HepG2 (cell line): ENCODE results near the gene PIGN. TPM values are rescaled to one million over a fixed set of nuclear protein-coding genes. Genes with fewer than 3 reads are reported as not detected.

Experiments
- ATAC-seq: fragments of 200-7000 bp; cut with Tn5 transposase; 3 replicates; pipeline ENCODE4 v1.9.1; 2020; ENCODE audit warnings: mild to moderate bottlenecking, moderate library complexity
- BruUV-seq: library from RNA; stranded (reverse); fragments of 400-500 nt; replicated peaks from 2 replicates; lab custom pipeline; 2021; lab: Mats Ljungman, UMichigan
- CTCF ChIA-PET: fragments of 300-600 bp; formaldehyde crosslinking; extraction: SDS; loops from one replicate; lab custom pipeline; 2021; ENCODE audit warnings: low total read pairs, inconsistent platforms, low intra/inter-chr PET ratio; lab: Yijun Ruan, JAX
- POLR2A ChIA-PET: fragments of 350-600 bp; sonication (Branson Sonifier 250); formaldehyde crosslinking; loops from one replicate; lab custom pipeline; 2020; ENCODE audit warnings: antibody characterized with exemption, inconsistent platforms; lab: Yijun Ruan, JAX
- DNase-seq: peaks from one replicate; pipeline ENCODE4 v3.0.0-alpha.2; 2015; ENCODE audit warnings: low spot score
- FAIRE-seq: peaks from 3 replicates; lab custom pipeline; 2011; peaks lifted over from hg19 to GRCh38; lab: Jason Lieb, UNC
- H2AFZ ChIP-seq: one replicate; pipeline ENCODE4 v1.6.1; 2011; ENCODE audit warnings: low read length, inconsistent platforms
- H3K27ac ChIP-seq: fragments of 300-600 bp; 3 replicates; pipeline ENCODE4 v1.8.0; 2011; ENCODE audit warnings: mixed run types, mild to moderate bottlenecking, mixed read lengths, low read length, inconsistent platforms; ENCODE audit not compliant: insufficient read depth; ENCODE audit errors: extremely low read length
- H3K27me3 ChIP-seq, 2 experiments: fragments of 200-600 bp in 1 of 2; 2 replicates in 1 of 2; 3 replicates in 1 of 2; pipeline versions ENCODE4 v1.6.0 to v1.8.0; 2011; ENCODE audit warnings: low read length in 2 of 2, mild to moderate bottlenecking in 2 of 2, moderate library complexity in 2 of 2, inconsistent platforms in 1 of 2; ENCODE audit not compliant: insufficient read depth in 2 of 2, control insufficient read depth in 1 of 2
- H3K36me3 ChIP-seq, 2 experiments: fragments of 200-600 bp in 1 of 2; replicated peaks in 1 of 2; 2 replicates in 1 of 2; 3 replicates in 1 of 2; pipeline versions ENCODE4 v1.5.1 to v1.8.0; 2011; ENCODE audit warnings: low read length in 2 of 2, inconsistent platforms in 1 of 2; ENCODE audit not compliant: insufficient read depth in 2 of 2, control insufficient read depth in 1 of 2
- H3K4me1 ChIP-seq: 2 replicates; pipeline ENCODE4 v1.5.1; 2012; ENCODE audit warnings: low read length, inconsistent platforms; ENCODE audit not compliant: insufficient read depth
- H3K4me2 ChIP-seq: 2 replicates; pipeline ENCODE4 v1.6.0; 2011; ENCODE audit warnings: low read depth, low read length, inconsistent platforms
- H3K4me3 ChIP-seq, 3 experiments: fragments of 200-600 bp in 1 of 3; sonication (generic), shearing (Covaris generic) in 1 of 3; replicated peaks in 1 of 3; 2 replicates each; pipeline ENCODE4 v1.5.1; 2011 to 2016; ENCODE audit warnings: low read length in 3 of 3, inconsistent platforms in 2 of 3, low read depth in 2 of 3, mild to moderate bottlenecking in 2 of 3, control low read depth in 1 of 3, mixed read lengths in 1 of 3; ENCODE audit not compliant: insufficient read depth in 1 of 3
- H3K79me2 ChIP-seq: one replicate; pipeline ENCODE4 v1.6.1; 2011; ENCODE audit warnings: low read length, inconsistent platforms; ENCODE audit not compliant: insufficient read depth
- H3K9ac ChIP-seq: 2 replicates; pipeline ENCODE4 v1.6.0; 2011; ENCODE audit warnings: mild to moderate bottlenecking, low read depth, low read length, inconsistent platforms; ENCODE audit not compliant: insufficient read depth
- H3K9me3 ChIP-seq: 2 replicates; pipeline ENCODE4 v1.5.1; 2012; ENCODE audit warnings: mild to moderate bottlenecking, low read length
- H4K20me1 ChIP-seq: 2 replicates; pipeline ENCODE4 v1.6.0; 2011; ENCODE audit warnings: inconsistent platforms, mild to moderate bottlenecking, low read length, moderate library complexity; ENCODE audit not compliant: insufficient read depth
- HMGXB3 ChIP-seq: sonication (generic); formaldehyde crosslinking; IDR thresholded peaks from 2 replicates; pipeline ENCODE4 v1.4.0; 2020; ENCODE audit warnings: missing genetic modification reagents, borderline replicate concordance
- MIER2 ChIP-seq: IDR thresholded peaks from 2 replicates; pipeline ENCODE4 v1.6.1; 2016; ENCODE audit warnings: missing biosample characterization, missing genetic modification reagents
- NR2C2 ChIP-seq: sonication (generic); formaldehyde crosslinking; IDR thresholded peaks from 2 replicates; pipeline ENCODE4 v1.4.0; 2020; ENCODE audit warnings: missing genetic modification reagents, mild to moderate bottlenecking, moderate library complexity, borderline replicate concordance
- NRL ChIP-seq: sonication (generic); formaldehyde crosslinking; IDR thresholded peaks from 2 replicates; pipeline ENCODE4 v1.5.0; 2020; ENCODE audit warnings: missing genetic modification reagents, mild to moderate bottlenecking, moderate library complexity, borderline replicate concordance
- RFX1 ChIP-seq: fragments of 450-650 bp; IDR thresholded peaks from 2 replicates; pipeline ENCODE4 v1.6.1; 2017
- RFXAP ChIP-seq: sonication (generic); formaldehyde crosslinking; IDR thresholded peaks from 2 replicates; pipeline ENCODE4 v1.4.0; 2020; ENCODE audit warnings: missing genetic modification reagents, borderline replicate concordance
- RNF2 ChIP-seq: fragments of 450-650 bp; conservative IDR thresholded peaks from 2 replicates; pipeline ENCODE4 v1.6.1; 2016; ENCODE audit warnings: low read depth
- SOX6 ChIP-seq, 2 experiments: fragments of 450-650 bp in 1 of 2; sonication (generic) in 1 of 2; formaldehyde crosslinking in 1 of 2; IDR thresholded peaks; 2 replicates each; pipeline versions ENCODE4 v1.4.0 to v1.6.1; 2017 to 2020; ENCODE audit warnings: antibody characterized with exemption in 1 of 2, mild to moderate bottlenecking in 1 of 2, missing genetic modification reagents in 1 of 2
- TGIF2 ChIP-seq: IDR thresholded peaks from 2 replicates; pipeline ENCODE4 v1.6.1; 2016; ENCODE audit warnings: control low read depth, missing compliant biosample characterization
- XBP1 ChIP-seq: sonication (generic); formaldehyde crosslinking; IDR thresholded peaks from 2 replicates; pipeline ENCODE4 v1.5.0; 2020; ENCODE audit warnings: missing genetic modification reagents
- ZBTB20 ChIP-seq: sonication (generic); formaldehyde crosslinking; IDR thresholded peaks from 2 replicates; pipeline ENCODE4 v1.8.1; 2023; ENCODE audit warnings: missing genetic modification reagents, low read depth, mild to moderate bottlenecking, borderline replicate concordance
- ZNF225 ChIP-seq: sonication (generic); formaldehyde crosslinking; IDR thresholded peaks from 2 replicates; pipeline ENCODE4 v1.4.0; 2020; ENCODE audit warnings: mild to moderate bottlenecking, missing genetic modification reagents
- ZNF264 ChIP-seq: sonication (generic); formaldehyde crosslinking; IDR thresholded peaks from 2 replicates; pipeline ENCODE4 v1.4.0; 2020; ENCODE audit warnings: missing genetic modification reagents
- ZNF564 ChIP-seq: sonication (generic); formaldehyde crosslinking; IDR thresholded peaks from 2 replicates; pipeline ENCODE4 v1.8.1; 2023; ENCODE audit warnings: mild to moderate bottlenecking, missing genetic modification reagents
- ZNF589 ChIP-seq: sonication (generic); formaldehyde crosslinking; conservative IDR thresholded peaks from 2 replicates; pipeline ENCODE4 v1.8.0; 2022; ENCODE audit warnings: mild to moderate bottlenecking, moderate library complexity, missing genetic modification reagents
- ZNF75D ChIP-seq: sonication (generic); formaldehyde crosslinking; IDR thresholded peaks from 2 replicates; pipeline ENCODE4 v1.8.1; 2023; ENCODE audit warnings: missing genetic modification reagents, mild to moderate bottlenecking, borderline replicate concordance
- WGBS: methylation state at CpG from one replicate; pipeline ENCODE4 v1.1.6; 2017; ENCODE audit warnings: low lambda C conversion rate; 5-methylcytosine and 5-hydroxymethylcytosine counted together
- in situ Hi-C: cut with HindIII; loops from 2 replicates; pipeline ENCODE4 v1.10.0; 2017; ENCODE audit warnings: low pct_unique_long_range_greater_than_20kb; ENCODE audit not compliant: extremely low pct_ligation_motif_present
- intact Hi-C: fragments of 100-400 bp; cut with micrococcal nuclease; formaldehyde crosslinking; loops from one replicate; pipeline ENCODE4 v1.10.0; 2022; ENCODE audit not compliant: unreplicated experiment
- polyA plus RNA-seq, 8 experiments: library from polyadenylated mRNA; depleted of rRNA in 3 of 8; stranded (reverse) in 7 of 8; unstranded in 1 of 8; fragments of >200 nt; fragmentation: Illumina TruSeq in 4 of 8; extraction: Trizol in 4 of 8; gene quantifications; 2 replicates each; pipeline versions ENCODE4 v1.2.1 to v1.2.3, GENCODE V29; 2011 to 2016; ENCODE audit warnings: low read depth in 4 of 8, missing spikeins in 1 of 8, mixed read lengths in 1 of 8; ENCODE audit not compliant: insufficient read depth in 1 of 8
- total RNA-seq, 5 experiments: library from RNA; depleted of rRNA; stranded (reverse); fragments of >200 nt; fragmentation: Illumina TruSeq; extraction: Trizol; gene quantifications; 2 replicates each; pipeline ENCODE4 v1.2.3, GENCODE V29; 2016; ENCODE audit warnings: low read depth in 1 of 5
- TF ChIP-seq, protein P1 (sequence below): sonication (generic); formaldehyde crosslinking; IDR thresholded peaks from 2 replicates; pipeline ENCODE4 v1.4.0; 2020; ENCODE audit warnings: mild to moderate bottlenecking, missing genetic modification reagents, borderline replicate concordance

PIGN gene
- total and polyA plus RNA-seq, 2 of the 13 experiments (the other 11 are each of a cell fraction or from before 2014, with no cell fraction given) = 15.5 to 33.6 TPM

DNA sequence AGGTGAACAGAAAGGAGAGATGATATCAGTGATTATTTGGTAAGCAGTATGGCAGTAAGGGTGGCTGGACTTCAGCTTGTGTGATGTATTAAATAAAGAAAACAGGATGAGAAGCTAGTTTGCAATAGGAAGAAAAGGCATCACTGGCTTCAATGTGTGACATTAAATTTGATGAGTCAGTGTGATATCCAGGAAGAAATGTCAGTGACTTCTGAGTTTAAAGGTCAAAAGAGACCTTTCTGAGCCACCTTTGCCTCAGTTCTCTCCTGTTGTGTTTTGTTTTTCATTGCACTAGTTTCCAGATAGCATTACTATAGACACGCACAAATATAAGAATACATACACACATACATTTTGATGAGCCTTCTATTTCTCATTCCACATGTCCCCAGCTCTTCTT is 105.6 kb downstream of the PIGN start (continued):
- TF ChIP-seq ZNF589 (no peak), NR2C2 (no peak), HMGXB3 (CRISPR knock-in tag) (no peak), ZBTB20 (no peak), ZNF564 (CRISPR knock-in tag) (no peak)

- no peak overlapping the region for H3K4me3 ChIP-seq
- no peaks in the 10 kb centered on the region for H3K9me3 ChIP-seq
- intact Hi-C loops (no loop called here), in situ Hi-C loops (no loop called here)
- POLR2A ChIA-PET = no interaction called here
- no peak overlapping the region for H3K9ac ChIP-seq
- H3K27me3 ChIP-seq = no peaks in the 10 kb centered on the region
- no peak overlapping the region for H3K4me2 ChIP-seq
- ATAC-seq (no peak), DNase-seq (no peak), FAIRE-seq (no peak)
- no peaks in the 10 kb centered on the region for H4K20me1 ChIP-seq
- H3K4me1 ChIP-seq = 0 out of 2 replicates have a peak, but pooled peaks cover 9% of the 10 kb centered on the region
- no peaks in the 10 kb centered on the region for H3K79me2 ChIP-seq
- BruUV-seq = no TSS peak
- 96% methylated on average over 5 of the region's 5 CpGs for WGBS
- CTCF ChIA-PET = no interaction called here
- no peak overlapping the region for H3K27ac ChIP-seq
- no peak overlapping the region for H2AFZ ChIP-seq
- no peaks in the 10 kb centered on the region for H3K36me3 ChIP-seq
- TF ChIP-seq RFXAP (no peak), TGIF2 (CRISPR knock-in tag) (no peak), ZNF225 (CRISPR knock-in tag) (no peak), RFX1 (no peak), MIER2 (CRISPR knock-in tag) (no peak), ZNF75D (CRISPR knock-in tag) (no peak), XBP1 (CRISPR knock-in tag) (no peak), SOX6 (IDR thresholded peaks at IDR 0.05) (no peak), SOX6 (CRISPR knock-in tag; IDR thresholded peaks at IDR 0.05) (no peak), NRL (CRISPR knock-in tag) (no peak), ZNF264 (CRISPR knock-in tag) (no peak), RNF2 (no peak)
- TF ChIP-seq, protein P1, sequence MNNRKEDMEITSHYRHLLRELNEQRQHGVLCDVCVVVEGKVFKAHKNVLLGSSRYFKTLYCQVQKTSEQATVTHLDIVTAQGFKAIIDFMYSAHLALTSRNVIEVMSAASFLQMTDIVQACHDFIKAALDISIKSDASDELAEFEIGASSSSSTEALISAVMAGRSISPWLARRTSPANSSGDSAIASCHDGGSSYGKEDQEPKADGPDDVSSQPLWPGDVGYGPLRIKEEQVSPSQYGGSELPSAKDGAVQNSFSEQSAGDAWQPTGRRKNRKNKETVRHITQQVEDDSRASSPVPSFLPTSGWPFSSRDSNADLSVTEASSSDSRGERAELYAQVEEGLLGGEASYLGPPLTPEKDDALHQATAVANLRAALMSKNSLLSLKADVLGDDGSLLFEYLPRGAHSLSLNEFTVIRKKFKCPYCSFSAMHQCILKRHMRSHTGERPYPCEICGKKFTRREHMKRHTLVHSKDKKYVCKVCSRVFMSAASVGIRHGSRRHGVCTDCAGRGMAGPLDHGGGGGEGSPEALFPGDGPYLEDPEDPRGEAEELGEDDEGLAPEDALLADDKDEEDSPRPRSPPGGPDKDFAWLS = no peak
Observed at GRCh38 chr18:62080172-62080900, 106.5 kb downstream of the PIGN start.
